ENCODE data around the gene TRMT2B. TPM values are rescaled to one million over a fixed set of nuclear protein-coding genes. Genes with fewer than 3 reads are reported as not detected.

Gene TRMT2B
- total RNA-seq, 4 donors from 2014 or later, result 10.9 to 15.8 (median 14.0) TPM

- no peak for TF ChIP-seq CTCF (IDR thresholded peaks at IDR 0.05; ENCODE audit: low read depth)
Measured at GRCh38 chrX:100975212-100975611, 76.7 kb downstream of the TRMT2B start.

- TF ChIP-seq CTCF (IDR thresholded peaks at IDR 0.05; ENCODE audit: low read depth), result no peak
Measured at GRCh38 chrX:100973411-100973810, 78.5 kb downstream of the TRMT2B start.

- no peak for TF ChIP-seq CTCF (IDR thresholded peaks at IDR 0.05; ENCODE audit: low read depth)
Measured at GRCh38 chrX:100969936-100970335, 82.0 kb downstream of the TRMT2B start.

GRCh38 chrX:100969408-100969807, 82.5 kb downstream of the TRMT2B start, which contains the start of gene ARL13A:
ARL13A (plus strand) TSS chrX:100969708; CDS start chrX:100973690, 3,982 bp downstream.
- no peak for TF ChIP-seq CTCF (IDR thresholded peaks at IDR 0.05; ENCODE audit: low read depth)

GRCh38 chrX:100964362-100964761, 87.5 kb downstream of the TRMT2B start:
- TF ChIP-seq CTCF (IDR thresholded peaks at IDR 0.05; ENCODE audit: low read depth), result no peak

- TF ChIP-seq CTCF (IDR thresholded peaks at IDR 0.05; ENCODE audit: low read depth), result no peak
Measured at GRCh38 chrX:100962811-100963210, 89.1 kb downstream of the TRMT2B start.

Other genes with a start within 250 kb of the TRMT2B start
- gene CSTF2, start 231.7 kb downstream of the TRMT2B start, total RNA-seq, result 10 to 100 TPM in 1 of 4 donors, 1 to 10 TPM in 3; 6.5 to 12.2 (median 7.1) TPM
- not detected for gene NOX1, start 177.8 kb downstream of the TRMT2B start, total RNA-seq
- gene XKRX, start 123.2 kb downstream of the TRMT2B start, total RNA-seq, result under 1 TPM in 1 of 4 donors, not detected in 3; 0.34 TPM
- gene ARL13A, start 82.4 kb downstream of the TRMT2B start, total RNA-seq, result not detected
- under 1 TPM in 3 of 4 donors, not detected in 1; 0.38 to 0.88 (median 0.51) TPM for gene TMEM35A, start 26.8 kb upstream of the TRMT2B start, total RNA-seq
- gene CENPI, start 46.1 kb upstream of the TRMT2B start, total RNA-seq, result 1 to 10 TPM; 1.1 to 2.4 (median 1.4) TPM
- under 1 TPM in 2 of 4 donors, not detected in 2; 0.17 to 0.22 TPM for gene DRP2, start 167.7 kb upstream of the TRMT2B start, total RNA-seq
- gene TAF7L, start 239.2 kb upstream of the TRMT2B start, total RNA-seq, result under 1 TPM in 1 of 4 donors, not detected in 3; 0.17 TPM